ENCODE measurements around the gene PDE2A. TPM values are rescaled to one million over a fixed set of nuclear protein-coding genes. Genes with fewer than 3 reads are reported as not detected.

Gene PDE2A
- total RNA-seq, 1 donor from 2014 or later, result not detected

- H3K27me3 Mint-ChIP-seq (ENCODE audit: unreplicated experiment), result peaks cover 19% of the 10 kb centered on the region
- H3K36me3 Mint-ChIP-seq (ENCODE audit: unreplicated experiment), result peaks cover 8% of the 10 kb centered on the region
- DNase-seq (ENCODE audit: extremely low spot score, unreplicated experiment), result no peak
- peaks cover 15% of the 10 kb centered on the region for H3K4me1 Mint-ChIP-seq (ENCODE audit: unreplicated experiment)
- H3K4me3 Mint-ChIP-seq (ENCODE audit: unreplicated experiment), result no peak overlapping the region
- H3K9me3 Mint-ChIP-seq (ENCODE audit: unreplicated experiment), result no peaks in the 10 kb centered on the region
- H3K27ac Mint-ChIP-seq (ENCODE audit: unreplicated experiment), result no peak overlapping the region
- no peak for TF ChIP-seq CTCF (IDR thresholded peaks at IDR 0.05)
Measured at GRCh38 chr11:72682858-72683243, 8.6 kb upstream of the PDE2A start.

GRCh38 chr11:72682238-72682857 is 8.1 kb upstream of the PDE2A start:
- TF ChIP-seq CTCF (IDR thresholded peaks at IDR 0.05), result no peak
- peaks cover 24% of the 10 kb centered on the region for H3K27me3 Mint-ChIP-seq (ENCODE audit: unreplicated experiment)
- no peak overlapping the region for H3K27ac Mint-ChIP-seq (ENCODE audit: unreplicated experiment)
- H3K4me1 Mint-ChIP-seq (ENCODE audit: unreplicated experiment), result peaks cover 15% of the 10 kb centered on the region
- H3K9me3 Mint-ChIP-seq (ENCODE audit: unreplicated experiment), result no peaks in the 10 kb centered on the region
- no peak for DNase-seq (ENCODE audit: extremely low spot score, unreplicated experiment)
- no peak overlapping the region for H3K4me3 Mint-ChIP-seq (ENCODE audit: unreplicated experiment)
- peaks cover 5% of the 10 kb centered on the region for H3K36me3 Mint-ChIP-seq (ENCODE audit: unreplicated experiment)

- Mint-ChIP-seq H3K36me3 (ENCODE audit: unreplicated experiment) (peaks cover 2% of the 10 kb centered on the region), H3K27me3 (ENCODE audit: unreplicated experiment) (peaks cover 31% of the 10 kb centered on the region), H3K9me3 (ENCODE audit: unreplicated experiment) (no peaks in the 10 kb centered on the region), H3K4me1 (ENCODE audit: unreplicated experiment) (peaks cover 17% of the 10 kb centered on the region), H3K4me3 (ENCODE audit: unreplicated experiment) (no peak overlapping the region), H3K27ac (ENCODE audit: unreplicated experiment) (no peak overlapping the region)
- no peak for DNase-seq (ENCODE audit: extremely low spot score, unreplicated experiment)
- no peak for TF ChIP-seq CTCF (IDR thresholded peaks at IDR 0.05)
Measured at GRCh38 chr11:72681226-72682153, 7.3 kb upstream of the PDE2A start.

GRCh38 chr11:72680624-72681158 is 6.5 kb upstream of the PDE2A start:
- Mint-ChIP-seq H3K4me1 (ENCODE audit: unreplicated experiment) (peaks cover 17% of the 10 kb centered on the region), H3K27me3 (ENCODE audit: unreplicated experiment) (peaks cover 39% of the 10 kb centered on the region), H3K27ac (ENCODE audit: unreplicated experiment) (no peak overlapping the region), H3K36me3 (ENCODE audit: unreplicated experiment) (no peaks in the 10 kb centered on the region), H3K4me3 (ENCODE audit: unreplicated experiment) (no peak overlapping the region), H3K9me3 (ENCODE audit: unreplicated experiment) (no peaks in the 10 kb centered on the region)
- TF ChIP-seq CTCF (IDR thresholded peaks at IDR 0.05), result no peak
- DNase-seq (ENCODE audit: extremely low spot score, unreplicated experiment), result no peak

GRCh38 chr11:72679869-72680268 is 5.6 kb upstream of the PDE2A start:
- Mint-ChIP-seq H3K9me3 (ENCODE audit: unreplicated experiment) (no peaks in the 10 kb centered on the region), H3K27me3 (ENCODE audit: unreplicated experiment) (peaks cover 47% of the 10 kb centered on the region), H3K4me3 (ENCODE audit: unreplicated experiment) (no peak overlapping the region), H3K4me1 (ENCODE audit: unreplicated experiment) (peaks cover 14% of the 10 kb centered on the region), H3K36me3 (ENCODE audit: unreplicated experiment) (no peaks in the 10 kb centered on the region), H3K27ac (ENCODE audit: unreplicated experiment) (no peak overlapping the region)
- no peak for TF ChIP-seq CTCF (IDR thresholded peaks at IDR 0.05)
- no peak for DNase-seq (ENCODE audit: extremely low spot score, unreplicated experiment)
